Natural killer cell (primary cell): ENCODE results near the gene TSPAN18. TPM values are rescaled to one million over a fixed set of nuclear protein-coding genes. Genes with fewer than 3 reads are reported as not detected.
A peak's percentile ranks its signal among the peaks of the same experiment; 100 is the strongest.

Experiments
- ATAC-seq, 3 donors: fragments of 150-1000 bp in 2 of 3; fragments of 200-7000 bp in 1 of 3; cut with Tn5 transposase; 1 replicate in 1 of 3; 2 replicates in 2 of 3; pipeline ENCODE4 v1.10.0; 2021; ENCODE audit warnings: mild to moderate bottlenecking in 2 of 3, moderate library complexity in 2 of 3
- DNase-seq, 2 donors: peaks; one replicate each; pipeline versions ENCODE4 v3.0.0 to v3.0.0-alpha.2; 2013 to 2021; ENCODE audit warnings: mixed read lengths in 1 of 2
- H3K27ac ChIP-seq: one replicate; pipeline ENCODE4 v1.5.1; 2013; ENCODE audit warnings: mild to moderate bottlenecking, low read length
- H3K27me3 ChIP-seq: one replicate; pipeline ENCODE4 v1.6.1; 2013; ENCODE audit warnings: low read length; ENCODE audit not compliant: control insufficient read depth, insufficient read depth
- H3K36me3 ChIP-seq: one replicate; pipeline ENCODE4 v1.6.1; 2013; ENCODE audit warnings: low read length; ENCODE audit not compliant: control insufficient read depth, insufficient read depth
- H3K4me1 ChIP-seq: one replicate; pipeline ENCODE4 v1.6.1; 2013; ENCODE audit warnings: low read length; ENCODE audit not compliant: control insufficient read depth, insufficient read depth
- H3K4me3 ChIP-seq: one replicate; pipeline ENCODE4 v1.5.1; 2013; ENCODE audit warnings: low read length
- H3K9me3 ChIP-seq: one replicate; pipeline ENCODE4 v1.6.1; 2013; ENCODE audit warnings: low read length; ENCODE audit not compliant: control insufficient read depth, insufficient read depth
- H3K27ac Mint-ChIP-seq, 2 donors: one replicate each; pipeline ENCODE4 v1.8.0; 2022; ENCODE audit warnings: mild to moderate bottlenecking in 2 of 2, mixed read lengths in 2 of 2, moderate library complexity in 1 of 2
- H3K27me3 Mint-ChIP-seq, 2 donors: one replicate each; pipeline ENCODE4 v1.8.0; 2022; ENCODE audit warnings: low read depth in 2 of 2, mixed read lengths in 2 of 2
- H3K36me3 Mint-ChIP-seq: one replicate; pipeline ENCODE4 v1.8.0; 2022; ENCODE audit warnings: mixed read lengths
- H3K4me1 Mint-ChIP-seq, 2 donors: one replicate each; pipeline ENCODE4 v1.8.0; 2022; ENCODE audit warnings: mixed read lengths in 2 of 2
- H3K4me3 Mint-ChIP-seq: one replicate; pipeline ENCODE4 v1.8.0; 2022; ENCODE audit warnings: mild to moderate bottlenecking, moderate library complexity, mixed read lengths
- H3K9me3 Mint-ChIP-seq, 2 donors: one replicate each; pipeline ENCODE4 v1.8.0; 2022; ENCODE audit warnings: mixed read lengths in 2 of 2
- WGBS: methylation state at CpG from one replicate; pipeline ENCODE4 v1.1.7; 2013; ENCODE audit warnings: missing lambda C conversion rate; ENCODE audit not compliant: insufficient coverage; 5-methylcytosine and 5-hydroxymethylcytosine counted together
- intact Hi-C: fragments of 100-400 bp; cut with micrococcal nuclease; formaldehyde crosslinking; loops from one replicate; pipeline ENCODE4 v1.14.2; 2022
- total RNA-seq, 4 donors: library from RNA; stranded (reverse); fragments of 120-200 nt in 1 of 4; gene quantifications; one replicate each; pipeline versions ENCODE4 v1.2.3 to v1.2.4, GENCODE V29; 2013 to 2022
- TF ChIP-seq, protein P1 (sequence below): fragments of 200-600 bp; IDR thresholded peaks from one replicate; pipeline ENCODE4 v1.8.0; 2022; ENCODE audit warnings: antibody characterized with exemption

Gene TSPAN18
- total RNA-seq, 3 donors from 2014 or later (not counting 1 experiment from before 2014, with no cell fraction given), result 1.9 to 2.4 (median 2.3) TPM

DNA sequence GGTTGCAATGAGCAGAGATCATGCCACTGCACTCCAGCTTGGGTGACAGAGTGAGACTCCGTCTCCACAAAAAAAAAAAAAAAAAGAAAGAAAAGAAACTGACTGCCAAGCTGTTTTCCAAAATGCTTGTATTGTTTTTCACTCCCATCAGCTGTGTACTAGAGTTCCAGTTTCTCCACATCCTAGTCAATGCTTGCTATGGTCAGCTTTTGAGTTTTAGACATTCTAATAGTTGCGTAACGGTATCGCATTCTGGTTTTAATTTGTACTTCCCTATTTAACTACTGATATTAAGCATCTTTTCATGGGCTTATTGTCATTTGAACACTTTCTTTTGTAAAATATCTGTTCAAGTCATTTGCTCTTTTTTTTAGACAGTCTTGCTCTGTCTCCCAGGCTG, 55.7 kb downstream of the TSPAN18 start:
- TF ChIP-seq, protein P1, sequence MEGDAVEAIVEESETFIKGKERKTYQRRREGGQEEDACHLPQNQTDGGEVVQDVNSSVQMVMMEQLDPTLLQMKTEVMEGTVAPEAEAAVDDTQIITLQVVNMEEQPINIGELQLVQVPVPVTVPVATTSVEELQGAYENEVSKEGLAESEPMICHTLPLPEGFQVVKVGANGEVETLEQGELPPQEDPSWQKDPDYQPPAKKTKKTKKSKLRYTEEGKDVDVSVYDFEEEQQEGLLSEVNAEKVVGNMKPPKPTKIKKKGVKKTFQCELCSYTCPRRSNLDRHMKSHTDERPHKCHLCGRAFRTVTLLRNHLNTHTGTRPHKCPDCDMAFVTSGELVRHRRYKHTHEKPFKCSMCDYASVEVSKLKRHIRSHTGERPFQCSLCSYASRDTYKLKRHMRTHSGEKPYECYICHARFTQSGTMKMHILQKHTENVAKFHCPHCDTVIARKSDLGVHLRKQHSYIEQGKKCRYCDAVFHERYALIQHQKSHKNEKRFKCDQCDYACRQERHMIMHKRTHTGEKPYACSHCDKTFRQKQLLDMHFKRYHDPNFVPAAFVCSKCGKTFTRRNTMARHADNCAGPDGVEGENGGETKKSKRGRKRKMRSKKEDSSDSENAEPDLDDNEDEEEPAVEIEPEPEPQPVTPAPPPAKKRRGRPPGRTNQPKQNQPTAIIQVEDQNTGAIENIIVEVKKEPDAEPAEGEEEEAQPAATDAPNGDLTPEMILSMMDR, result no peak
- intact Hi-C loops, result no loop called here

DNA sequence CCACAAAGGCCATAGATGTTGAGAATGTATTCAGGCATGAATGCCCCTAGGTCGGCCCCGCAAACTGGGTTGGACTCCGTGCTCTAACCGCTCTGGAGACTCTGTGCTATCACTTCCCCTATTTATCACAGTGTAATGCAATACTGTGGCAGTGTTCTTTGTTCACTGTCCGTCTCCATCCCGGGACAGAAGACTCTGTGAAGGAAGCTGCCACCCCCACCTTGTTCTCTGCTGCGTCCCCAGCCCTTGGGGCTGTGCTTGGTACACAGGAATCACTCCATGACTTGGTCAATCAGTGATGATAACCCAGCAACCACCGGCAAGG, 57.6 kb downstream of the TSPAN18 start:
- Histone ChIP-seq H3K4me1 (no peaks in the 10 kb centered on the region), H3K4me3 (no peak overlapping the region), H3K36me3 (no peaks in the 10 kb centered on the region), H3K27ac (no peak overlapping the region), H3K27me3 (no peaks in the 10 kb centered on the region), H3K9me3 (no peaks in the 10 kb centered on the region)
- TF ChIP-seq, protein P1, result no peak
- peak in 1 of 3 donors; percentile 16 for ATAC-seq
- Mint-ChIP-seq H3K27ac (no peak overlapping the region), H3K4me3 (no peak overlapping the region), H3K9me3 (no peaks in the 10 kb centered on the region), H3K36me3 (no peaks in the 10 kb centered on the region), H3K27me3 (peaks cover 8 to 21% of the 10 kb centered on the region in 2 donors), H3K4me1 (no peaks in the 10 kb centered on the region)
- WGBS, result 78% methylated on average over 8 of the region's 8 CpGs
- no peak for DNase-seq
- intact Hi-C loops, result no loop called here

More for the DNA sequence above, 55.7 kb downstream of the TSPAN18 start:
- Histone ChIP-seq H3K9me3 (no peaks in the 10 kb centered on the region), H3K4me1 (no peaks in the 10 kb centered on the region), H3K27me3 (no peaks in the 10 kb centered on the region), H3K36me3 (no peaks in the 10 kb centered on the region), H3K4me3 (no peak overlapping the region), H3K27ac (no peak overlapping the region)
- H3K4me1 Mint-ChIP-seq, result no peaks in the 10 kb centered on the region
- 85% methylated on average over 4 of the region's 4 CpGs for WGBS
- no peak for ATAC-seq
- peaks cover 5 to 21% of the 10 kb centered on the region in 2 donors for H3K27me3 Mint-ChIP-seq
- H3K36me3 Mint-ChIP-seq, result no peaks in the 10 kb centered on the region
- no peak overlapping the region for H3K27ac Mint-ChIP-seq
- DNase-seq, result no peak
- no peak overlapping the region for H3K4me3 Mint-ChIP-seq
- no peaks in the 10 kb centered on the region for H3K9me3 Mint-ChIP-seq

DNA sequence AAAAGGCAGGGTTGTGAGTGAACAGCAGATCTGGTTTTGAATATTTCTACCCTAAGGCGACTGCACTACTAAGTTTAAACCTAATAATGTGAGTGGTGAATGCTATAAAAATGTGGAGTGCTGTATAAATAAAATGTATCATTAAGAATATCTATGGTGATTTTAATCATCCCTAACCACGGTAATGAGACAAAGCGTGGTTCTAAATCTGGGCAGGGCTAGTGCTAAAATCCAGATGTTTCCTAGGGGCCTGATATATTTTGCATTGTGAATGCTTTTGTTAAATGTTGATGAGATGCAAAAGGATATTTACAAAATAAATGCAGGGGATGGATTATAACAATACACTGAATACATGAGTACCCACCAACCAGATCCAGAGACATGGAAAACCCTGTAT, 58.1 kb downstream of the TSPAN18 start:
- H3K4me3 Mint-ChIP-seq, result no peak overlapping the region
- 85% methylated on average over 2 of the region's 3 CpGs for WGBS
- no peaks in the 10 kb centered on the region for H3K9me3 ChIP-seq
- TF ChIP-seq, protein P1, result no peak
- no peaks in the 10 kb centered on the region for H3K4me1 Mint-ChIP-seq
- no peak overlapping the region for H3K27ac Mint-ChIP-seq
- DNase-seq (no peak), ATAC-seq (no peak)
- H3K4me3 ChIP-seq, result no peak overlapping the region
- H3K36me3 Mint-ChIP-seq, result no peaks in the 10 kb centered on the region
- intact Hi-C loops, result no loop called here
- no peaks in the 10 kb centered on the region for H3K9me3 Mint-ChIP-seq
- H3K4me1 ChIP-seq, result no peaks in the 10 kb centered on the region
- no peaks in the 10 kb centered on the region for H3K36me3 ChIP-seq
- peaks cover 9 to 17% of the 10 kb centered on the region in 2 donors for H3K27me3 Mint-ChIP-seq
- H3K27me3 ChIP-seq, result no peaks in the 10 kb centered on the region
- no peak overlapping the region for H3K27ac ChIP-seq

DNA sequence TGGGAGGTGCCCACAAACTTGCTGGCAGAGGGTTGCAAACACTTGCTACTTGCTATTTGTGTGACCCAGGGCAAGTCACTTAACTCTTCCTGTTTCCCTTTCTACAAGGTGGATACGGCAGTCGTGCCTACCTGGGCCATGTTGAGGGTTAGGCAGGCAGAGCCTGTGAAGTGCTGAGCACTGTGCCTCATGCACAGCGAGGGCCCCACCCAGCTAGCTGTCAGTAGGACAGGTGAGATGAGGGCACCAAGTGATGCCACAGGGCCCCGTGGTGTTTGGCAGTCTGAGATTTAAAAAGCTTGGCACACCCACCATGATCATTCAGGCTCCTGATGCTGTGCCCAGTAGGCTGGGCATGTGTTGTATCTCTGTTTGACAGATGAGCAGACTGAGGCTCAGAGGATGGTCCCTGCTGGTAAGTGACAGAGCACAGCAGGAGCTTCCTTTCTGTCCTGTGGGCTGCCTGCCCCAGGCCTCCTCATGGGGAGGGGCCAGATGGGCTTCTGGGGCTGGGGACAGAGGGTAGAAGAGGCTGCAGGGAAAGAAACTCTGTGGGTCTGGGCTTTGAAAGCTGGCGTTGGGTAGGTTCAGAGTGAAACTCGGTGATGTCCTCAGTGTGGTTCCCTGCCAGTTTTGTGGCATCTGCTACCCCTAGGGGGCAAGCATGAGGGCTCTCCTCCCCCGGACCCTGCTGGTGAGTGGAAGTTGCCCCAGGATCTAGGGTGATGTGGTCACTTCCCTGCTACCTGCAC, 59.3 kb downstream of the TSPAN18 start:
- no peak for DNase-seq
- peaks cover 0 to 2% of the 10 kb centered on the region in 2 donors for H3K9me3 Mint-ChIP-seq
- no peaks in the 10 kb centered on the region for H3K4me1 Mint-ChIP-seq
- Histone ChIP-seq H3K4me3 (no peak overlapping the region), H3K36me3 (no peaks in the 10 kb centered on the region), H3K4me1 (no peaks in the 10 kb centered on the region), H3K27ac (no peak overlapping the region), H3K27me3 (no peaks in the 10 kb centered on the region), H3K9me3 (no peaks in the 10 kb centered on the region)
- H3K4me3 Mint-ChIP-seq, result no peak overlapping the region
- intact Hi-C loops, result no loop called here
- peaks cover 7 to 17% of the 10 kb centered on the region in 2 donors for H3K27me3 Mint-ChIP-seq
- no peak overlapping the region for H3K27ac Mint-ChIP-seq
- 74% methylated on average over 6 of the region's 7 CpGs for WGBS
- TF ChIP-seq, protein P1, result no peak
- no peaks in the 10 kb centered on the region for H3K36me3 Mint-ChIP-seq
- ATAC-seq, result no peak
